Activated T-helper 1 cell treated with anti-CD3 and anti-CD28 coated beads, Interleukin-12 subunit alpha, Interleukin-12 subunit beta, Interleukin-2, Interleukin-4 antibody, amounts not matched to agents 30 ng/mL and 10 ng/mL and 1 ng/mL, durations not matched to agents 14 hours and 24 hours and 36 hours (primary cell): ENCODE results near the gene SPDEF. TPM values are rescaled to one million over a fixed set of nuclear protein-coding genes. Genes with fewer than 3 reads are reported as not detected.

ENCODE experiments used
- DNase-seq: peaks from one replicate; pipeline ENCODE4 v3.0.0; 2021; ENCODE audit warnings: low spot score
- H3K27ac Mint-ChIP-seq: one replicate; pipeline ENCODE4 v1.8.0; 2021; ENCODE audit warnings: mild to moderate bottlenecking, mixed read lengths
- H3K27me3 Mint-ChIP-seq: one replicate; pipeline ENCODE4 v1.8.0; 2022; ENCODE audit warnings: mild to moderate bottlenecking, moderate library complexity, mixed read lengths; ENCODE audit not compliant: insufficient read depth
- H3K36me3 Mint-ChIP-seq: one replicate; pipeline ENCODE4 v1.8.0; 2021; ENCODE audit warnings: low read depth, mixed read lengths
- H3K4me1 Mint-ChIP-seq: one replicate; pipeline ENCODE4 v1.8.0; 2021; ENCODE audit warnings: low read depth, mixed read lengths
- H3K4me3 Mint-ChIP-seq: one replicate; pipeline ENCODE4 v1.8.0; 2021; ENCODE audit warnings: mild to moderate bottlenecking, moderate library complexity, mixed read lengths
- H3K9me3 Mint-ChIP-seq: one replicate; pipeline ENCODE4 v1.8.0; 2021; ENCODE audit warnings: mixed read lengths
- intact Hi-C: fragments of 100-400 bp; cut with micrococcal nuclease; formaldehyde crosslinking; loops from one replicate; pipeline ENCODE4 v1.15.1; 2024
- total RNA-seq: library from RNA; stranded (reverse); gene quantifications from 2 replicates; pipeline ENCODE4 v1.2.3, GENCODE V29; 2022

SPDEF gene
- total RNA-seq, 1 donor from 2014 or later = not detected

GRCh38 chr6:34566830-34567546 is 10.9 kb upstream of the SPDEF start:
- Mint-ChIP-seq H3K4me3 (no peak overlapping the region), H3K9me3 (no peaks in the 10 kb centered on the region), H3K36me3 (no peaks in the 10 kb centered on the region), H3K27ac (no peak overlapping the region), H3K27me3 (peaks cover 5% of the 10 kb centered on the region), H3K4me1 (no peaks in the 10 kb centered on the region)
- no peak for DNase-seq
- intact Hi-C loops = no loop called here

GRCh38 chr6:34565722-34566137 is 9.6 kb upstream of the SPDEF start:
- intact Hi-C loops = no loop called here

GRCh38 chr6:34564181-34564580 is 8.1 kb upstream of the SPDEF start:
- Mint-ChIP-seq H3K4me3 (no peak overlapping the region), H3K27ac (no peak overlapping the region), H3K4me1 (no peaks in the 10 kb centered on the region), H3K27me3 (peaks cover 3% of the 10 kb centered on the region), H3K36me3 (no peaks in the 10 kb centered on the region), H3K9me3 (no peaks in the 10 kb centered on the region)
- intact Hi-C loops = no loop called here
- DNase-seq = no peak

More at GRCh38 chr6:34565722-34566137, 9.6 kb upstream of the SPDEF start:
- H3K27me3 Mint-ChIP-seq = peaks cover 5% of the 10 kb centered on the region
- no peaks in the 10 kb centered on the region for H3K4me1 Mint-ChIP-seq
- H3K36me3 Mint-ChIP-seq = no peaks in the 10 kb centered on the region
- H3K4me3 Mint-ChIP-seq = no peak overlapping the region
- no peaks in the 10 kb centered on the region for H3K9me3 Mint-ChIP-seq
- no peak overlapping the region for H3K27ac Mint-ChIP-seq
- no peak for DNase-seq

GRCh38 chr6:34563513-34563870 is 7.4 kb upstream of the SPDEF start:
- Mint-ChIP-seq H3K4me1 (no peaks in the 10 kb centered on the region), H3K4me3 (no peak overlapping the region), H3K27ac (no peak overlapping the region), H3K36me3 (no peaks in the 10 kb centered on the region), H3K9me3 (no peaks in the 10 kb centered on the region), H3K27me3 (peaks cover 3% of the 10 kb centered on the region)
- no peak for DNase-seq
- intact Hi-C loops = no loop called here

GRCh38 chr6:34562861-34563512 is 6.9 kb upstream of the SPDEF start:
- no peaks in the 10 kb centered on the region for H3K4me1 Mint-ChIP-seq
- H3K4me3 Mint-ChIP-seq = no peak overlapping the region
- peaks cover 3% of the 10 kb centered on the region for H3K27me3 Mint-ChIP-seq
- H3K9me3 Mint-ChIP-seq = no peaks in the 10 kb centered on the region
- DNase-seq = no peak
- no peaks in the 10 kb centered on the region for H3K36me3 Mint-ChIP-seq
- intact Hi-C loops = no loop called here
- H3K27ac Mint-ChIP-seq = no peak overlapping the region

GRCh38 chr6:34562350-34562749 is 6.2 kb upstream of the SPDEF start:
- DNase-seq = no peak
- Mint-ChIP-seq H3K4me3 (no peak overlapping the region), H3K27ac (no peak overlapping the region), H3K9me3 (no peaks in the 10 kb centered on the region), H3K27me3 (peaks cover 3% of the 10 kb centered on the region), H3K4me1 (no peaks in the 10 kb centered on the region), H3K36me3 (no peaks in the 10 kb centered on the region)
- intact Hi-C loops = no loop called here

GRCh38 chr6:34561227-34561530 is 5.0 kb upstream of the SPDEF start:
- DNase-seq = no peak
- Mint-ChIP-seq H3K27me3 (peaks cover 3% of the 10 kb centered on the region), H3K4me3 (no peak overlapping the region), H3K36me3 (no peaks in the 10 kb centered on the region), H3K4me1 (no peaks in the 10 kb centered on the region), H3K27ac (no peak overlapping the region), H3K9me3 (no peaks in the 10 kb centered on the region)
- intact Hi-C loops = no loop called here

- H3K4me1 Mint-ChIP-seq = no peaks in the 10 kb centered on the region
- H3K9me3 Mint-ChIP-seq = no peaks in the 10 kb centered on the region
- H3K27ac Mint-ChIP-seq = no peak overlapping the region
- no peaks in the 10 kb centered on the region for H3K36me3 Mint-ChIP-seq
- no peak for DNase-seq
- intact Hi-C loops = no loop called here
- peaks cover 3% of the 10 kb centered on the region for H3K27me3 Mint-ChIP-seq
- no peak overlapping the region for H3K4me3 Mint-ChIP-seq
Measured at GRCh38 chr6:34560366-34561226, 4.5 kb upstream of the SPDEF start.

- no peaks in the 10 kb centered on the region for H3K4me1 Mint-ChIP-seq
- no peak overlapping the region for H3K4me3 Mint-ChIP-seq
- no peak overlapping the region for H3K27ac Mint-ChIP-seq
- intact Hi-C loops = no loop called here
- H3K36me3 Mint-ChIP-seq = no peaks in the 10 kb centered on the region
- no peak for DNase-seq
- no peaks in the 10 kb centered on the region for H3K9me3 Mint-ChIP-seq
- peaks cover 3% of the 10 kb centered on the region for H3K27me3 Mint-ChIP-seq
Measured at GRCh38 chr6:34559651-34560365, 3.7 kb upstream of the SPDEF start.

GRCh38 chr6:34558172-34558714 is 2.1 kb upstream of the SPDEF start:
- H3K27ac Mint-ChIP-seq = no peak overlapping the region
- no peaks in the 10 kb centered on the region for H3K9me3 Mint-ChIP-seq
- no peaks in the 10 kb centered on the region for H3K27me3 Mint-ChIP-seq
- no peaks in the 10 kb centered on the region for H3K36me3 Mint-ChIP-seq
- intact Hi-C loops = no loop called here
- H3K4me1 Mint-ChIP-seq = peaks cover 5% of the 10 kb centered on the region
- no peak for DNase-seq
- no peak overlapping the region for H3K4me3 Mint-ChIP-seq

- no peak for DNase-seq
- Mint-ChIP-seq H3K4me3 (no peak overlapping the region), H3K4me1 (peaks cover 5% of the 10 kb centered on the region), H3K9me3 (no peaks in the 10 kb centered on the region), H3K27me3 (no peaks in the 10 kb centered on the region), H3K36me3 (no peaks in the 10 kb centered on the region), H3K27ac (no peak overlapping the region)
- intact Hi-C loops = no loop called here
Measured at GRCh38 chr6:34557228-34557627, 1.1 kb upstream of the SPDEF start.

GRCh38 chr6:34556493-34556892 is 364 bp upstream of the SPDEF start:
- H3K4me3 Mint-ChIP-seq = no peak overlapping the region
- H3K36me3 Mint-ChIP-seq = no peaks in the 10 kb centered on the region
- no peaks in the 10 kb centered on the region for H3K9me3 Mint-ChIP-seq
- H3K27ac Mint-ChIP-seq = no peak overlapping the region
- H3K27me3 Mint-ChIP-seq = no peaks in the 10 kb centered on the region
- H3K4me1 Mint-ChIP-seq = peaks cover 5% of the 10 kb centered on the region
- intact Hi-C loops = no loop called here
- DNase-seq = no peak
